Dedifferentiated amniotic fluid mesenchymal stem cell (primary cell): ENCODE measurements around the gene NXPH3.

ENCODE experiments used
- DNase-seq: peaks from one replicate; pipeline ENCODE4 v3.0.0-alpha.2; 2016; ENCODE audit errors: extremely low spot score

NXPH3 gene

GRCh38 chr17:49576088-49576916 lies 631 bp downstream of the NXPH3 start:
- peak; percentile 28 for DNase-seq

GRCh38 chr17:49576917-49577649 lies 1.4 kb downstream of the NXPH3 start:
- DNase-seq = no peak

- DNase-seq = no peak
Observed at GRCh38 chr17:49577650-49577934, 1.9 kb downstream of the NXPH3 start.

GRCh38 chr17:49577963-49578362 lies 2.3 kb downstream of the NXPH3 start:
- DNase-seq = no peak

GRCh38 chr17:49578414-49578813 lies 2.7 kb downstream of the NXPH3 start:
- no peak for DNase-seq

GRCh38 chr17:49578952-49579500 lies 3.4 kb downstream of the NXPH3 start:
- DNase-seq = no peak

GRCh38 chr17:49579522-49579921 lies 3.9 kb downstream of the NXPH3 start:
- no peak for DNase-seq

- DNase-seq = no peak
Observed at GRCh38 chr17:49580055-49580721, 4.5 kb downstream of the NXPH3 start.

GRCh38 chr17:49580981-49581647 lies 5.4 kb downstream of the NXPH3 start:
- no peak for DNase-seq

GRCh38 chr17:49581648-49581998 lies 6.0 kb downstream of the NXPH3 start:
- DNase-seq = no peak

- no peak for DNase-seq
Observed at GRCh38 chr17:49582055-49582722, 6.5 kb downstream of the NXPH3 start.

- DNase-seq = no peak
Observed at GRCh38 chr17:49582789-49583188, 7.1 kb downstream of the NXPH3 start.

GRCh38 chr17:49583226-49583625 lies 7.6 kb downstream of the NXPH3 start:
- no peak for DNase-seq

GRCh38 chr17:49583889-49584288 lies 8.2 kb downstream of the NXPH3 start:
- DNase-seq = no peak

- no peak for DNase-seq
Observed at GRCh38 chr17:49585422-49586027, 9.9 kb downstream of the NXPH3 start.

- DNase-seq = no peak
Observed at GRCh38 chr17:49587366-49588073, 11.8 kb downstream of the NXPH3 start.

- DNase-seq = no peak
Observed at GRCh38 chr17:49588312-49588711, 12.6 kb downstream of the NXPH3 start.

- peak; percentile 67 for DNase-seq
Observed at GRCh38 chr17:49588726-49589576, 13.3 kb downstream of the NXPH3 start.

GRCh38 chr17:49589577-49589927 lies 13.9 kb downstream of the NXPH3 start:
- DNase-seq = no peak

- DNase-seq = no peak
Observed at GRCh38 chr17:49590874-49591273, 15.2 kb downstream of the NXPH3 start.
